HG02840 (cell line): ENCODE results near the gene AMOTL2.

Experiments used
- ATAC-seq: cut with Tn5 transposase; IDR thresholded peaks from one replicate; pipeline ENCODE4 v1.9.1; 2021; ENCODE audit warnings: mild to moderate bottlenecking, moderate library complexity, moderate number of reproducible peaks; ENCODE audit not compliant: unreplicated experiment, low FRiP score

Gene AMOTL2

GRCh38 chr3:134367869-134368750 lies 6.1 kb downstream of the AMOTL2 start:
- no peak for ATAC-seq

- no peak for ATAC-seq
Measured at GRCh38 chr3:134366928-134367811, 7.1 kb downstream of the AMOTL2 start.

GRCh38 chr3:134366221-134366927 lies 7.9 kb downstream of the AMOTL2 start:
- no peak for ATAC-seq

GRCh38 chr3:134365766-134366065 lies 8.5 kb downstream of the AMOTL2 start:
- ATAC-seq, result no peak

GRCh38 chr3:134364936-134365765 lies 9.1 kb downstream of the AMOTL2 start:
- no peak for ATAC-seq

- ATAC-seq, result no peak
Measured at GRCh38 chr3:134364061-134364935, 9.9 kb downstream of the AMOTL2 start.

- no peak for ATAC-seq
Measured at GRCh38 chr3:134363381-134363755, 10.9 kb downstream of the AMOTL2 start.

GRCh38 chr3:134362670-134363380 lies 11.4 kb downstream of the AMOTL2 start:
- no peak for ATAC-seq

- no peak for ATAC-seq
Measured at GRCh38 chr3:134362221-134362620, 12.0 kb downstream of the AMOTL2 start.

- ATAC-seq, result no peak
Measured at GRCh38 chr3:134361162-134361835, 12.9 kb downstream of the AMOTL2 start.

GRCh38 chr3:134360046-134360445 lies 14.2 kb downstream of the AMOTL2 start:
- ATAC-seq, result no peak

GRCh38 chr3:134359121-134360010 lies 14.9 kb downstream of the AMOTL2 start:
- ATAC-seq, result no peak

- ATAC-seq, result no peak
Measured at GRCh38 chr3:134357914-134358811, 16.1 kb downstream of the AMOTL2 start.

- no peak for ATAC-seq
Measured at GRCh38 chr3:134357261-134357913, 16.9 kb downstream of the AMOTL2 start.

GRCh38 chr3:134356411-134357040 lies 17.7 kb downstream of the AMOTL2 start:
- no peak for ATAC-seq
